HG03045 (cell line): ENCODE data around the gene CDC37L1.

Experiments used
- ATAC-seq: cut with Tn5 transposase; IDR thresholded peaks from one replicate; pipeline ENCODE4 v1.9.1; 2021; ENCODE audit warnings: mild to moderate bottlenecking, moderate library complexity; ENCODE audit not compliant: unreplicated experiment

CDC37L1 gene

DNA sequence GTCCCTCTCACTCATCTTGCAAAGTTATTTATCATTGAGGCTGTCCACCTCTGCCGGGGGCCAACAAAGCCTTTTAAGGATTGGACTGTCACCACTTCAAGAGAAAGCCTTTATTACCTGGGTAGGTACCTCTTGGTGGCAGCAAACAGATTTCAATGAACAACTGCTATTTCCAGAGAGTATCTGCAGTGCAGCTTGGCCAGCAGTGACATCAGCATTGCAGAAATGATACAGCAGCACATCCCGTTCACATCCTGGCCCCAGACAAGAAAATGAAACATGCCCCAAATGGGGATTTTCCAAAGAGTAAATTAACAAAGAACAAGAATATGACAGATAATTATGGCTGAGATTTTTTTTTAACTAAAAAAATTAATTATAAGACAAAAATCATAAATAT lies 10.8 kb upstream of the CDC37L1 start:
- ATAC-seq = no peak

DNA sequence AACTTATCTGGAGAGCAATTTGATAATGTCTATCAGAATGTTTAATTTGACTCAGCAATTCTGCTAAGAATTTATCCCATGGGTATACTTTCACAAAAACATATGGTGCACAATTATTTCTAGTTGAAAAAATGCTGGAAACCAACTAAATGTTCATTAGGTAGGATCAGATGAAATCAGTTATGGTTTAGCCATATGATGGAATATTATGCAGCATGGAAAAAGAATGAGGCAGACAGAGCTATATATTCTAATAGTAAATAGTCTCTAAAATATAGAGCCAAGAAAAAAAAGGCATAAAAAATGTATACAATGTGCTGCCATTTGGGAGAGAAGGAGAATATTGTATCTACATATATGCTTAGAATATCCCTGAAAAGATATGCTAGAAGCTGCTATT lies 9.5 kb upstream of the CDC37L1 start:
- ATAC-seq = no peak

DNA sequence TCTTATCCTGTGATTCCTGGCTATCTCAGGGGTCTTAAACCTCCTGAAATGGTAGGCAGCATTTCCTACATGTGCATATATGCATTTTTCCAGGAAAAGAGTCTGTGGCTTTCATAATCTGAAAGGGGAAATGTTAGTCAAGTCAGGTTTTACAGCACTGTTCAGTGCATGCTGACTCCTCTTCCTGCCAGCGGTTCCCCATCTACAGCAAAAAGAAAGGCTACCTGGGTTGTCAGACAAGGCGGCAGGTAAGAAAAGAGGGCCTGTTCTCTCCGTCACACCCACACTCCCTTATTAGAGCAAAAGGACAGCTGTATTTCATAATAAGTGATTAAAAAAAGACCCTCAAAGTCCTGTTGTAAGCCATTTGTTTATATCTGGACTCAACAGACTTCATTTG lies 8.8 kb upstream of the CDC37L1 start:
- ATAC-seq = no peak

DNA sequence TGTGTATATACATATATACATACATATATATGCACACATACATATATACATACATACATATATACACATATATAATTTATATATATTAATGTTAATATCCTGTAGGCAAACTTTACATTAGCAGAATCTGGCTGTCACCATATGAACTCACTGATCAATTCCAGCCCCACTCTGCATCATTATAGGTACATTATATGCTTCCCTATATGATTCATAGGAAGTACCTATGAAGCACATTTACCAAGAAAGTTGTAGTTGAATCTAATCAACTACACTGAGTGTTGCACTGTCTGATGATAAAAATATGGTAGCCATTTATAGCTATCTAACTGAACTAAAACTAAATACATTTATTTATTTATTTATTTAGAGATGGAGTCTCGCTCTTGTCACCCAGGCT lies 7.6 kb upstream of the CDC37L1 start:
- ATAC-seq = no peak

DNA sequence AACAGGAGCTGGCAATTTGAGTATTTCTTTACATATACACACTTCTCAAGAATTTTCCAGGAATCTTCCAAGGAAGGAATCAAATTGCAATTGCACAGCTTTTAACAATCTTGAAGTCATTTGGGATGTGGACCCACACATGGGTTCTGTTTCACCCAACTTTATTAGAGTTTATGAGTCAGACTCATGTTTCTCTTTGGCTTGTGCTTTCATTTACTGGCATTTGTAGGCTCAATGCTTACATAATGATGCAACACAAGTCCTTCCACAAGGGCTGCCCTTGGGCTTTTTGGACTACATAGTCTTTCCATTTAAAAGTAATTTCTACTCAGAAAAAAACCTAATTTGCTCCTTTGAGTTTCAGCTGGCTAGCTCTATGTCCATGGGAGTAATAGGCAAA lies 4.6 kb upstream of the CDC37L1 start:
- no peak for ATAC-seq

DNA sequence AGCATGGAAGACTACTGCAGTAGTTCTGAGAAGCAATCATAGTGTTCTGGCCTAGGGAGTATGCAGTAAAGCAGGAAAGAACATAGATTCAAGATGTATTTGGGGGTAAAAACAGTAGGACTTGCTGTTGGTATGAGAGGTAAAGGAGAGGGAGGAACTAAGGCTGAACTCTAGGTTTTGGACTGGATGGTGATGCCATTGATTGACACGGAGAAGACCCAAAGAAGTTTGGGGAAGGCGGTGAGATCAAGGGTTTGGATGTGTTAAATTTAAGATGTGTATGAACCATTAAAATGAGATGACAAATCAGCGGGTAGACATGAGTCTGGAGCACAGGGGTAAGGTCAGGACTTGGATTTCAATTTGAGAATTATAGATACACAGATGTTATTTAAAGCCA lies 2.0 kb upstream of the CDC37L1 start:
- no peak for ATAC-seq

DNA sequence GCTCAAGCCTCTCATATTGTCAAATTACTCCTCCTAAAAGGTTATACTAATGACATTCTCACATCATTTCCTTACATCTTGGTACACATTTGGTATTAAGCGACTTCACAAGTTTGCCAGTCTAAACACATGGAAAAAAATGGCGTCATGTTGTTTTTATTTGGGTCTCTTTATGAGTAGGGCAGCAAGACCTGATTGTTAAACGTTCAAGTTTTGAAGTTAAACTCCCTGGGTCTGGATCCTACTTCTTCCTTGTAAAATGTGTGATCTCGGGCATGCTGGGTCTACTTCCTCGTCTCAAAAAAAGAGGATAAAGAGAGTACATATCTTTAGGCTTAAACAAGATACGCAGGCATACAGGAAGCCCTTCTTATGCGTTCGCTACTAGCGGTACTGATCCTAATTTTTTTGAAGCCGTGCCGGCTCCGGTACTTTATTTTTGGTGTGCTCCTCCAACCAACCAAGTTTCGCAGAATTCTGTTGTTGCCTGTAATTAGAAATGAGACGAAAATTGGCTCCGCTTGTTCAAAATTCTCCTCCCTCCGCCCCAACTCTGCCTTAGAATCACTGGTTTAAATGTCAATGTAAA lies 596 bp upstream of the CDC37L1 start:
- ATAC-seq = peak; percentile 11

DNA sequence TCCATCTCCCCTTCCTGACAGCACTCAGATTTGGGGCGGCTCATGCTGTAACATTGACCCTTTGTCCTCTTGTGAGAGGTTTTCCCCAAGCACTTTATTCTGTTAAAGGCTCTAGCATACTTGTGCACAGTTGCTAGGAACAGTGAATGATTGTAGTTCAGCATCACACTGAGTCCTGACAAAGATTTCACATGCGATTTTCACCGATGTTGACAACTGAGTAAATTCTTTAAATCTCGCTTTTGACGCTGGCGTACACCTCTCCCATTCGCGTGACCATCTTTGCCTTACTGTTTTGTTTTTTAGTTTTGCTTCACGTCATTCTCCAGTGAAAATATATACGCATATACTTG lies 780 bp downstream of the CDC37L1 start:
- no peak for ATAC-seq

DNA sequence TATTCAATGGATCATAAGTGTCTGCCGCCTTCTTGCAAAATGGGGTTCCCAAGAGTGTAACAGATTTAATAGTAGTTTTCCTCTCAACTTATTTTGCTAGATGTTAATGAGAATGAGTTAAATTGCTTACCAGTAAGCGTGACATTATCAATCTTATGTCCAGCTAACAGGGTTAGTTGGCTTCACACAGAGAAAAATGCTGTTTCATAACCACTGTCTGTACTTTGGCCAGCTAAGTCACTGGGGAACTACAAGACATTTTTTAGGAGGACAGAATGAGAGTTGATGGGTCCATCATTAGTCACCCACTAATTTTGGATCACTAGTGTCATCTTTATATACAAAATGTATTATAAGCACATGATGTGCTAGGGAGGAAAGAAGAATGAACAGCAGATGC lies 1.4 kb downstream of the CDC37L1 start:
- ATAC-seq = no peak

DNA sequence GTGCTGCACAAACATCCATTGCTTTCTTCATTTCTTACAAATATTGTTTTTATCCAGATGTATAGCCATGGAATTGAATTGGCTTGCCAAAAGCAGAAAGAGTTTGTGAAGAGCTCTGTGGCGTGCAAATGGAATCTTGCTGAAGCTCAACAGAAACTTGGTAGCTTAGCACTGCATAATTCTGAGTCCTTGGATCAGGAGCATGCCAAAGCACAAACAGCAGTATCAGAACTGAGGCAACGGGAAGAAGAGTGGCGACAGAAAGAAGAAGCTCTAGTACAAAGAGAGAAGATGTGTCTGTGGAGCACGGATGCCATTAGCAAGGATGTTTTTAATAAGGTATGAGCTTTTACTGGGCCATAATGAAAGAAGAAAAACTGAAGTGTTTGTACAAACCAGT lies 5.5 kb downstream of the CDC37L1 start:
- ATAC-seq = no peak

DNA sequence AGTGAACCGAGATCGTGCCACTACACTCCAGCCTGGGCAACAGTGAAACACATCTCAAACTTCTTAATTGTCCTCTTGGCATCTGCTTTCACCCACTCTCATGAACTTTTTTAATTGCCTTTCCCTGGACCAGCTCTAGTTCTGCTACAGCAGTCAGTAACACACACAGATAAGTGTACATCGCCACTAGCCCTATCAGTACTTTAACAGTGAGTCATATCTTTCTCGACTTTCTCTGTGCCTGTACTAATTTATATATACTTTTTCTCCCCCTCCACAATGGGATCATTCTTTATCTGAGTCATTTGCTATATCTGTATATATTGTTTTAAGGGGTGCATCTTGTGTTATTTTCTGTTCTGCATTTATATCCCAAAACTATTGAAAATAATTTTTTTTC lies 6.7 kb downstream of the CDC37L1 start:
- ATAC-seq = no peak

DNA sequence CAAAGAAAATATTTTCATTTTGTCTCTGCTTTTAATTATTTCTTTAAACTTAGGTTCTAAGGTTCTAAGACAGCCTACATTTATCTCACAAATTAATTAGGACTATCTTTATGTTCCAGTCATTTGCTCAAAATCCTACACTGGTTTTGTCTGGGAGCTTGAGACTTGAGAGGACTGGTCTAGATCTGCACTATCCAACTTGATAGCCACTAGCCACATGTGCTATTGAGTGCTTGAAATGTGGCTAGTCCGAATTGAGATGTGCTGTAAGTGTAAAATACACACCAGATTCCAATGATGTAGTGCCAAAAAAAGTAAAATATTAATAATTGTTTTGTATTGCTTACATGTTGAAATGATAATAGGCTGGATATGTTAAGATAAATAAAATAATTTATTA lies 7.2 kb downstream of the CDC37L1 start:
- no peak for ATAC-seq

DNA sequence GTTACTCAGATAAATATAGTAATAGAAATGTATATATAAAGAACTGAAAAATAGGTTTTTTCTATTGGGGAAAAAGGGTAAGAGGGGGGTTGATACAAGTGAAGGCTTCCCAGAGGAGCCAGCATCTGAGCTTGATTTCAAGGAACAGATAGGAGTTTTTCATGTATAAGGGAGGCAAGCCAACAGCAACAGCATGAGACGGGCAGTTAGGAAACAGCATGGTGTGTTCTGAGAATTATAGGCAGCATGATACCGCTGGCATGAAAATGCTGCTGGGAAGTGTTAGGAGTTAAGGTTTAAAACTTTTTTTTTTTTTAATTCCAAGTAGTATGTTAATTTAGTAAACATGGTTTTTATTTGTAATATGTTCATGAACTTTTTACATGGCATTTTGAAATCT lies 9.7 kb downstream of the CDC37L1 start:
- ATAC-seq = no peak

DNA sequence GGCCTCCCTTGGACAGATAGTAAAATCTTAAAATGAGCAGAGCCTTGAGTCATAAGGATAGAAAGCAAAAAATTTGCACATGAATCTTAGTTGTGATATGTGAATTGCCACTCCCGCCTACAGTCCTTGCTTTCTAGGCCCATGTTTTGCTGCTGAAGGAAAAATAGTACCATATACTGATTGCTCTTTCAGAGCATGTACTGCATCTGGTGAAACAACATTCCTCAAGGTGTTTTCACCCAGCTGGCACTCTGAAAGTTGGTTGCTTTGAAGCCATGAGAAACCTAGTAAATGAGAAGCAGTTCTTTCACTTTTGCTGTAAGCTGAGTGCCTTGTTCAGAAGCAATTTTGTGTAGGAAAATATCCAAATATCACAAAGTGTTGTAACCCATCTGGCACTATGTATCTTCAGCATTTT lies 10.3 kb downstream of the CDC37L1 start:
- ATAC-seq = peak; percentile 80

DNA sequence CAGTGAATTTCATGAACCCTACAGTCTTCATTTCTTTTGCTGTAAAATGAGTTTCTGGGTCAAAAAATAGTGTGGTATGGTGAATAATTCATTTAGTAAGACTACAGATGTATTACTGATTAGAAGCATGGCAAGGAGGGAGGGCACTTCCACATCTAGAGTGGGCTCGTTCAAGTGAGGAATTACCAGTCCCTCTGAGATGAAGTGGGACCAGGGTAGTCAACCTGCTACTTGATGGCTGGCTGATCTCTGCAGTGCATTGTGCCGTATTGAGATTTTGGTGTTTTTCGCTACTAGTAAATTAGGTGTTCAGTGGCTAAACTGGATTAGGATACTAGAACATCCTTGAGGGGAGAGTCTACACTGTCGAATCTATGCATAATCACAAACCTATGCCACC lies 10.8 kb downstream of the CDC37L1 start:
- ATAC-seq = peak; percentile 53

DNA sequence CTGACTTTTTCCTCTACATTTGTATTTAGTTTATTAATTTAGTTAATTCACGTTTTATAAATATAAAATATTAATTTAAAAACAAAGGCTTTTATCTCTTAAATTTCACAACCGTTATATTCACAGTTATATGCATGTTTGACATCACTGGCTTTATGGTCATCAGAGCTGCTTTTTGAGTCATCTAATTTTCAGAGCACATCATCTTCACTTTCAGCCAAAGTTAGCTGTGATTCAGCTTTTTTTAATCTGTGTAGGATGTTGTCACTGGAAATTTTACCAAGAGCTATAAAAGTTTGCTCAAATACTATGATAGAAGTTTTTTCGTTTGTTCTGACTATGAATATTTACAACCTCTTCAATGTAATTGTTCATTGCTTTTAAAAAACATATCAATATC lies 12.4 kb downstream of the CDC37L1 start:
- ATAC-seq = no peak

DNA sequence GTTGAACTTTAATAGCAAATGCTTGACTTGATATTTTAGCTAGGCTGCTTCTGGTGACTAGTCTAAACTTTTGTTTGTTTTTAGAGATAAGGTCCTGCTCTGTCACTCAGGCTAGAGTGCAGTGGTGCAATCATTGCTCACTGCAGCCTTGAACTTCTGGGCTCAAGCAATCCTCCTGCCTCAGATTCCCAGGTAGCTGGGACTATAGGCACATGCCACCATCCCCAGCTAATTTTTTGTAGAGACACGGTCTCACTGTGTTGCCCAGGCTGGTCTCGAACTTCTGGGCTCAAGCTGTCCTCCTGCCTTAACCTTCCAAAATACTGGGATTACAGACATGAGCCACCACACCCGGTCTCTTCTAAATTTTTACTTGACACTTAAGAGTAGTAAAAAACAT lies 20.7 kb downstream of the CDC37L1 start:
- ATAC-seq = no peak

DNA sequence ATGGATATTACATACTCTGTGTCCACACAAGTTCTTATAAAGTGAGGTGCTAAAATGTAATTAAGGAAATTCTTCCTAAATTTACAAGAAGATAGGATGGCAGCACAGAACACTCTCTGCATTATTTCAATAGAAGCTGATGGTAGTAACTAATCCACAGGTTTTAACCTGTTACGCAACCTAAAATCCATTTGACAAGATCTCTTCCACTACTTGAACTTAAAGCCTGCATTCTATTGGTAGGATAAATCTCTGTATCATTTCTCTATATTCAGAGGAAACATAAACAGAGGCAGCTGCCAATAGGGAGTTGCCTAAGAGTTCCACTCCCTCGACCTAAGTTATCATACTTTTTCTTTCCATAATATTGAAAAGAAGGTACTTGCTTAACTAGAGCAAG lies 21.6 kb downstream of the CDC37L1 start:
- no peak for ATAC-seq

DNA sequence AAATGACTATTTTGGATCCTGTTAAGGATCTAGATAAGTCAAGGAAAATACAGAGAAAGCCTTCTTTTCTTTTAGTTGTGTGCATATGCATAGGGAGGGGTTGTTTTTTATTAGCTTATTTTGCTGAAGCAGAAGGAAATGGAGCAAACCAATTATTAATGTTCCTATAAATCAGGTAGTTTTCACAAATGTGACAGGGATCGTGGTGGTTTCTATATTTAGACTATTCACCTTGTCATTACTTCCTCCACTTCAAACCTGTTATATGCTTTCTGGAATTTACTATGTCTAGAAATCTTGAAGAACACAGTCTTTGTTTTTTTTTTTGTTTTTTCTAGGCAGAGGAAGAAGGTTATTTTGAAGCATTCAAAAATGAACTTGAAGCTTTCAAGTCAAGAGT lies 22.2 kb downstream of the CDC37L1 start:
- no peak for ATAC-seq

DNA sequence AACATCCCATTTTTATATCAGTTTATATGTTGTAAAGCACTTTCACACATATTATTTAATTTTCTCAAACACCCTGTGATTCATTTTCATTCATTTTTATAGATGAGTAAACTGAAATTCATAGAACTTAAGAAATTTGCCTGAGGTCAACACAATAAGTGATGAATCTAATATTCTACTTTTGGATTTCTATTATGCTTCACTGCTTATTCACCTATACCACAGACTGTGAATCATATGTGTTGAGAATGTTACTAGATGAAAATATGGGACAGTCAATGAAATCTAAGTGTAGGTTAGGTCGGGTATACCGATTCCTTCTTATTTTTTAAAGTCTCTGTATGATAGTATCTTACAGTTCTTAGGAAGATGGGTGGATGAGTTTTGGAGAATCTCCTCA lies 24.8 kb downstream of the CDC37L1 start:
- no peak for ATAC-seq

DNA sequence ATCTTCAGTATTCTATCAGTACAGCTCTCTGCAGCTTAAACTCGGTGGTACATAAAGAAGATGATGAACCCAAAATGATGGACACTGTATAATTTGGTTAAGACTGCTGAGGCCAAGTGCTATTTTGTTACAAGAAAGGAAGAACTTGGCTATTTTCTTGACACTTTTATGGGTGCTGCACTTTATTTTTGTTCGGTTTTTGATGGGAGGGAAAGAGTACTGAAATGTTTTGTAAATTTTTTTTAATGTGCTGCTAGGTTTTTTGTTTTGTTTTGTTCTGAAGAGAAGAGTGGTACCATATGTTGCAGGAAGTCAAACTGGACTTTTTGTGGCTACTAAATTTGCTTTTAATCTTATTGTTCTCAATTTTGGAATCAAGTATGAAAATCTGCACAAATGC lies 26.7 kb downstream of the CDC37L1 start:
- no peak for ATAC-seq

DNA sequence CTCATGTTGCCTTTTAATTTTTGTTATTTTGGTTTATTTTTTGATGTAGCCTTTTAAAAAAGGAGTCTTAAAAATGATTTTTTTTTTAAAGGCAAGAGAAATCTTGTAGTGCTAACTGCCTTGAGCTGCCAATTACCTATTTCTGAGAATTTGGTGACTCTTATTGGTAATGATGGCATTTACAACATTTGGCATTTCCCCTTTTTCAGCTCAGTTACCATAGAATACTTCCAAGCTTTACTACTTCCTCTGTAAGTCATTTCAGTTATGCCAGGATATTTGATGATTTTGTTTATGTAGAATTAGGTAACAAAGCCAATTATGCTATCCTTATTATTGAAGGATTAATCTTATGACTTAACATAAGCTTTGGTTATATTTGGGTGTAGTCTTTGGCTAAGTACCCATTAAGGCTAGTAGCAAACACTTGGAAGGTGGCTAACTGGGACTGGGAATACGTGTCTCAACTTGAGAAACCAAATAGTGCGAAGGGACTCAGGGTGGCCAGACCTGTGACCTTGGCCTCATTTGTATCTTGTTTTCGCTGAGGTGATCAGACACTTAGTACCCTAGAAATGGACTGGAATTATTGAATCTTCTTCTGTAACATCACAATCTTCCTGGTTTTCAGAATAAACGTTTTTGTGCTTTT lies 27.7 kb downstream of the CDC37L1 start:
- ATAC-seq = no peak

DNA sequence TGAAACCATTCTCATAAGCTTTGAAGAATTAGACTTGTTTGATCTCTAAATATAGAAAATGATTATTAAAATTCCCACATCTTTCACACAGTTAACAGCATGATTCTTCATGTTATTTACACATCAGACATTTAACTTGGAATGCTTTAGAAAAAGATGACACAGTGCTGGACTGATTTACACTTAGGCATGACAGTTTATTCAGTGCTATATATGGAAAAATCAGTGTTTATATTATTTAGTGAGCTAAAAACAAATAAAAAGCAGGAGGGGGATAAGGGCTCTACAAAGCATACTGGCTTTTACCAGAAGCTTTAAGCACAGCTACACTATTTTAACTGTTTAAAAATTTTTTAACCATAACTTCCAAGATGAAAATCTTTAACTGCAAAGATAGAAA lies 30.0 kb downstream of the CDC37L1 start:
- no peak for ATAC-seq
